OCI-LY3 (cell line): Measurements from ENCODE around the gene TMEM38A.
"Not testable (repeated sequence)": the region's sequence is repeated elsewhere in the genome, so short reads cannot be mapped to it uniquely, and the experiment has no call there.

Experiments
- EZH2phosphoT487 ChIP-seq: fragments of 200-600 bp; shearing (Covaris generic); IDR thresholded peaks from 2 replicates; pipeline ENCODE4 v1.6.1; 2018; ENCODE audit warnings: antibody characterized with exemption, mixed run types, low read depth
- TF ChIP-seq, protein P1 (sequence below): fragments of 200-600, 300-600 bp; sonication (generic); IDR thresholded peaks from 2 replicates; pipeline ENCODE4 v1.5.1; 2014; ENCODE audit warnings: antibody characterized with exemption, low read length, low read depth

GRCh38 chr19:16735650-16736266, 74.8 kb downstream of the TMEM38A start:
- TF ChIP-seq, protein P1, sequence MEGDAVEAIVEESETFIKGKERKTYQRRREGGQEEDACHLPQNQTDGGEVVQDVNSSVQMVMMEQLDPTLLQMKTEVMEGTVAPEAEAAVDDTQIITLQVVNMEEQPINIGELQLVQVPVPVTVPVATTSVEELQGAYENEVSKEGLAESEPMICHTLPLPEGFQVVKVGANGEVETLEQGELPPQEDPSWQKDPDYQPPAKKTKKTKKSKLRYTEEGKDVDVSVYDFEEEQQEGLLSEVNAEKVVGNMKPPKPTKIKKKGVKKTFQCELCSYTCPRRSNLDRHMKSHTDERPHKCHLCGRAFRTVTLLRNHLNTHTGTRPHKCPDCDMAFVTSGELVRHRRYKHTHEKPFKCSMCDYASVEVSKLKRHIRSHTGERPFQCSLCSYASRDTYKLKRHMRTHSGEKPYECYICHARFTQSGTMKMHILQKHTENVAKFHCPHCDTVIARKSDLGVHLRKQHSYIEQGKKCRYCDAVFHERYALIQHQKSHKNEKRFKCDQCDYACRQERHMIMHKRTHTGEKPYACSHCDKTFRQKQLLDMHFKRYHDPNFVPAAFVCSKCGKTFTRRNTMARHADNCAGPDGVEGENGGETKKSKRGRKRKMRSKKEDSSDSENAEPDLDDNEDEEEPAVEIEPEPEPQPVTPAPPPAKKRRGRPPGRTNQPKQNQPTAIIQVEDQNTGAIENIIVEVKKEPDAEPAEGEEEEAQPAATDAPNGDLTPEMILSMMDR: not testable (repeated sequence)
- not testable (repeated sequence) for TF ChIP-seq EZH2phosphoT487
